GM18502 (cell line): ENCODE data around the gene KCNIP3.

Experiments
- ATAC-seq: cut with Tn5 transposase; IDR thresholded peaks from one replicate; pipeline ENCODE4 v1.9.1; 2021; ENCODE audit warnings: mild to moderate bottlenecking; ENCODE audit not compliant: unreplicated experiment, poor library complexity

The KCNIP3 gene

GRCh38 chr2:95274291-95275150 is 22.6 kb upstream of the KCNIP3 start, which contains the start of gene PROM2:
TSS of gene PROM2 (plus strand) at chr2:95274449. CDS start at chr2:95274586, 137 bp downstream.
- ATAC-seq: no peak

GRCh38 chr2:95275151-95275515 is 22.0 kb upstream of the KCNIP3 start:
- ATAC-seq: no peak

GRCh38 chr2:95275601-95276243 is 21.4 kb upstream of the KCNIP3 start:
- no peak for ATAC-seq

- no peak for ATAC-seq
Measured at GRCh38 chr2:95276244-95276887, 20.8 kb upstream of the KCNIP3 start.

GRCh38 chr2:95276888-95277245 is 20.3 kb upstream of the KCNIP3 start:
- ATAC-seq: no peak

GRCh38 chr2:95277246-95277906 is 19.8 kb upstream of the KCNIP3 start:
- ATAC-seq: no peak

- ATAC-seq: no peak
Measured at GRCh38 chr2:95278051-95278471, 19.1 kb upstream of the KCNIP3 start.

- no peak for ATAC-seq
Measured at GRCh38 chr2:95278637-95279225, 18.4 kb upstream of the KCNIP3 start.

- no peak for ATAC-seq
Measured at GRCh38 chr2:95279435-95280035, 17.6 kb upstream of the KCNIP3 start.

GRCh38 chr2:95281071-95281470 is 16.1 kb upstream of the KCNIP3 start:
- no peak for ATAC-seq

GRCh38 chr2:95281786-95282185 is 15.4 kb upstream of the KCNIP3 start:
- no peak for ATAC-seq

- ATAC-seq: no peak
Measured at GRCh38 chr2:95282458-95282857, 14.7 kb upstream of the KCNIP3 start.

- ATAC-seq: no peak
Measured at GRCh38 chr2:95283562-95283961, 13.6 kb upstream of the KCNIP3 start.

GRCh38 chr2:95284886-95285541 is 12.1 kb upstream of the KCNIP3 start:
- ATAC-seq: no peak

- no peak for ATAC-seq
Measured at GRCh38 chr2:95285542-95285932, 11.6 kb upstream of the KCNIP3 start.

GRCh38 chr2:95287336-95287735 is 9.8 kb upstream of the KCNIP3 start:
- ATAC-seq: no peak

GRCh38 chr2:95287806-95288205 is 9.3 kb upstream of the KCNIP3 start:
- no peak for ATAC-seq

GRCh38 chr2:95289253-95289652 is 7.9 kb upstream of the KCNIP3 start:
- no peak for ATAC-seq

GRCh38 chr2:95291222-95291621 is 5.9 kb upstream of the KCNIP3 start:
- no peak for ATAC-seq
